OCI-LY3 (cell line): ENCODE measurements around the gene ATP10A.

Source experiments
- H2AFZ ChIP-seq: fragments of 200-600, 300-600 bp; shearing (Covaris generic); 2 replicates; pipeline ENCODE4 v1.6.0; 2014; ENCODE audit warnings: antibody characterized with exemption, low read depth, low read length
- H3K27ac ChIP-seq: fragments of 200-600, 300-600 bp; sonication (generic); 2 replicates; pipeline ENCODE4 v1.5.1; 2014; ENCODE audit warnings: mild to moderate bottlenecking, low read length, moderate library complexity, mixed read lengths
- H3K27me3 ChIP-seq: fragments of 200-600, 300-600 bp; sonication (generic); 2 replicates; pipeline ENCODE4 v1.6.1; 2014; ENCODE audit warnings: low read depth, low read length, mixed read lengths
- H3K36me3 ChIP-seq: fragments of 200-600, 300-600 bp; sonication (generic); replicated peaks from 2 replicates; pipeline ENCODE3; 2014; ENCODE audit warnings: low read depth, low read length, mixed read lengths
- H3K4me1 ChIP-seq: fragments of 300-600, 200-600 bp; sonication (generic); 2 replicates; pipeline ENCODE4 v1.6.1; 2014; ENCODE audit warnings: low read length, mixed read lengths
- H3K4me2 ChIP-seq: fragments of 200-600, 300-600 bp; sonication (generic); 2 replicates; pipeline ENCODE4 v1.6.1; 2014; ENCODE audit warnings: low read length, mixed read lengths
- H3K4me3 ChIP-seq: fragments of 300-600, 200-600 bp; sonication (generic); 2 replicates; pipeline ENCODE4 v1.5.1; 2014; ENCODE audit warnings: antibody characterized with exemption, mild to moderate bottlenecking, low read length, moderate library complexity
- H3K79me2 ChIP-seq: fragments of 300-600, 200-600 bp; shearing (Covaris generic); 2 replicates; pipeline ENCODE4 v1.6.1; 2014; ENCODE audit warnings: mild to moderate bottlenecking, low read length, mixed read lengths
- H3K9ac ChIP-seq: fragments of 300-600, 200-600 bp; shearing (Covaris generic); 2 replicates; pipeline ENCODE4 v1.6.0; 2014; ENCODE audit warnings: mild to moderate bottlenecking, low read length, moderate library complexity
- H3K9me3 ChIP-seq: fragments of 200-600, 300-600 bp; shearing (Covaris generic); 2 replicates; pipeline ENCODE4 v1.6.1; 2014; ENCODE audit warnings: low read length, mixed read lengths; ENCODE audit not compliant: insufficient read depth
- H4K20me1 ChIP-seq: fragments of 200-600, 300-600 bp; sonication (generic); 2 replicates; pipeline ENCODE4 v1.6.1; 2016; ENCODE audit warnings: low read length, mixed read lengths; ENCODE audit not compliant: insufficient read depth
- EZH2phosphoT487 ChIP-seq: fragments of 200-600 bp; shearing (Covaris generic); IDR thresholded peaks from 2 replicates; pipeline ENCODE4 v1.6.1; 2018; ENCODE audit warnings: antibody characterized with exemption, mixed run types, low read depth
- TF ChIP-seq, protein P1 (sequence below): fragments of 200-600, 300-600 bp; sonication (generic); IDR thresholded peaks from 2 replicates; pipeline ENCODE4 v1.5.1; 2014; ENCODE audit warnings: antibody characterized with exemption, low read length, low read depth

Gene ATP10A

DNA sequence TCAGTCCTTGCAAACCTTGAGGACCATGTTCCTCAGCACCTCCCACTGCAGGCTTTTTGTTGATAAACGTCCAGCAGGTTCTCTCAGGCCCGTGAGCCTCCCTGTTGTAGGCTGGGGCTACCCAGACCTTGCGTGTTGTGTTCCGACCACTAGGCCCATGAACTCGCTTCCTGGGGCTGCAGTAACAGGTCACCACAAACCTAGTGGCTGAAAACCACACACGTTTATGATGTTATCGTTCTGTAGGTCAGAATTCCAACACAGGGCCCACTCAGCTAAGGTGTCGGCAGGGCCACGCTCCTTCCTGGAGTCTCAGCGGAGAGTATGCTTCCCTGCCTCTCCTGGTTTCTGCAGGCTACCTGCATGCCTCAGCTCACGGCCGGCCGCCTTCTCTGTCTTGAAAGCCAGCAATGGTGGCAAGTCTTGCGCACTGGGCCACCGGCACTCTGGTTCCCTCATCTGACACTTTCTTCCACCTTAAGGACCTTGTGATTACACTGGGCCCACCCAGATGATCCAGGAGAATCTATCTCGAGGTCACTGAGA is 60.8 kb downstream of the ATP10A start:
- Histone ChIP-seq H3K9ac (no peak overlapping the region), H3K4me2 (no peak overlapping the region), H3K4me3 (no peak overlapping the region), H3K79me2 (no peaks in the 10 kb centered on the region), H3K4me1 (no peaks in the 10 kb centered on the region), H3K27me3 (no peaks in the 10 kb centered on the region), H3K36me3 (no peaks in the 10 kb centered on the region), H2AFZ (no peak overlapping the region), H3K27ac (no peak overlapping the region), H3K9me3 (no peaks in the 10 kb centered on the region), H4K20me1 (no peaks in the 10 kb centered on the region)
- TF ChIP-seq EZH2phosphoT487 = no peak
- TF ChIP-seq, protein P1, sequence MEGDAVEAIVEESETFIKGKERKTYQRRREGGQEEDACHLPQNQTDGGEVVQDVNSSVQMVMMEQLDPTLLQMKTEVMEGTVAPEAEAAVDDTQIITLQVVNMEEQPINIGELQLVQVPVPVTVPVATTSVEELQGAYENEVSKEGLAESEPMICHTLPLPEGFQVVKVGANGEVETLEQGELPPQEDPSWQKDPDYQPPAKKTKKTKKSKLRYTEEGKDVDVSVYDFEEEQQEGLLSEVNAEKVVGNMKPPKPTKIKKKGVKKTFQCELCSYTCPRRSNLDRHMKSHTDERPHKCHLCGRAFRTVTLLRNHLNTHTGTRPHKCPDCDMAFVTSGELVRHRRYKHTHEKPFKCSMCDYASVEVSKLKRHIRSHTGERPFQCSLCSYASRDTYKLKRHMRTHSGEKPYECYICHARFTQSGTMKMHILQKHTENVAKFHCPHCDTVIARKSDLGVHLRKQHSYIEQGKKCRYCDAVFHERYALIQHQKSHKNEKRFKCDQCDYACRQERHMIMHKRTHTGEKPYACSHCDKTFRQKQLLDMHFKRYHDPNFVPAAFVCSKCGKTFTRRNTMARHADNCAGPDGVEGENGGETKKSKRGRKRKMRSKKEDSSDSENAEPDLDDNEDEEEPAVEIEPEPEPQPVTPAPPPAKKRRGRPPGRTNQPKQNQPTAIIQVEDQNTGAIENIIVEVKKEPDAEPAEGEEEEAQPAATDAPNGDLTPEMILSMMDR = no peak

DNA sequence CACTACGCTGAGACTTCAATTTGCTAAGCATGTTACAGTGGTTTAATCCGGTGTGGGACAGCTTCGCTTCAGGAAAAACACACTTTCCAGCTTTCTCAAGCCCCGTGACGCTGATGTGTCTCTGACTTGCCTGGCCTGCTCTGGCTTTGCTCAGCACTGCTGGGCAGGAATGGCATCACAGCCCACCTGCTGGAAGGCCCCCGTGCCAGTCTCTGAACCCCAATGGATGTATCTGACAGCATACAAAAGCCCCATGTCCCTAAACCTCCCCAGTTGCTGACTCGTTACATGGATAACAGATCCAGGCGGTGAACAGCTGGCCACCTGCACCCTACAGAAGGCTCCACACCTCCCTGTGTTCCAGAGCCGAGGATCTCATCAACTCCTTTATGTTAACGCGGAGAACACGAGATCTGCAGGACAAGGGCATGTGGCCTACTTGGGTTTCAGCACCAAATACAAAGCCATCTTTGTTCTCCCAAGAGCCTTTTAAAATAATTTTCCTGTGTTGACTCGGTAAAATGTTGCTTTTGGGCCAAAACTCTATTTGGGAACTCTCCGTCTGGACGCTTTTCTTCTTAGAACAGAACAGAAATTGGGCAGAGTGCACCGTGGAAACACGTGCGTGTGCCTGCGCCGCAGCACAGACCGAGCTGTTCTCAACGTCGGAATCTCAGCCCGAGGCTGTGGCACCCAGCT is 61.4 kb downstream of the ATP10A start:
- H3K4me2 ChIP-seq = no peak overlapping the region
- H3K79me2 ChIP-seq = no peaks in the 10 kb centered on the region
- no peaks in the 10 kb centered on the region for H3K4me1 ChIP-seq
- no peaks in the 10 kb centered on the region for H3K36me3 ChIP-seq
- H3K4me3 ChIP-seq = no peak overlapping the region
- no peak overlapping the region for H3K27ac ChIP-seq
- H3K27me3 ChIP-seq = no peaks in the 10 kb centered on the region
- no peaks in the 10 kb centered on the region for H4K20me1 ChIP-seq
- no peaks in the 10 kb centered on the region for H3K9me3 ChIP-seq
- TF ChIP-seq, protein P1 = no peak
- TF ChIP-seq EZH2phosphoT487 = no peak
- no peak overlapping the region for H2AFZ ChIP-seq
- H3K9ac ChIP-seq = no peak overlapping the region

DNA sequence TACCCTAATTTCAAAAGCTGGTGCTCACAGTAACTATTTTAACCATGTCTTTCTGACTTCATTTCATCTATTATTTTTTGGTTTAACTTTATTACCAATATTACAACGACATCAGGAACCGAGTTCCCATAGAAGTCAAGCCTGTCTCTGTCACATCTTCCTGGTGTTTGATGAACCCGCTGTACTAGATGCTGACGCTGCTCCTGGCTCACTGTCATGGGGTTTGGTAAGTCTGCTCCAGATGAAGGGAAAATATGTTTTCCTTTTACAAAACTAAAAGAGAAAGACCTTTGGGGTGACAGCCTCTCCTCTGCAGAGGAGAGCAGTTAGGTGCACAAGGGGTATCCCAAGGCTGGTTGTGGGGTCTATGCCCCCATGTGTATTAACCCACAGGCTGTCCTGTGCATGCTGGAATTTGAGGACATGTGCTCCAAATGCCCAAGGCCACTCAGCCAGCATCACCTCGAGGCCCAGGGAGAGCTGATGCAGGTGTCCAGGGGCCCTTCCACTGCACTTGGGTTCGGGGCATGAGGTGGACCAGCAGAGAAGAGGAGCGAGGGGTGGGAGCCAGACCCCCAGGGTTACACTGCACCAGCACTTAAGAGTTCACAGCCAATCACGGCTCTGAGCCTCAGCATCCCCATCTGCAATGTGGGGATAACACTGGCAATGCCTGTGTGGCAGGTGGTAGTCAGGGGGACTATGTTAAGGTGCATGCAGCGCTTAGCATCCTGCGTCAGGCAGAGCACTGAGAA is 62.2 kb downstream of the ATP10A start:
- Histone ChIP-seq H3K4me3 (no peak overlapping the region), H3K9ac (no peak overlapping the region), H2AFZ (no peak overlapping the region), H3K36me3 (no peaks in the 10 kb centered on the region), H3K9me3 (no peaks in the 10 kb centered on the region), H3K4me1 (no peaks in the 10 kb centered on the region), H3K4me2 (no peak overlapping the region), H3K27me3 (no peaks in the 10 kb centered on the region), H3K27ac (no peak overlapping the region), H4K20me1 (no peaks in the 10 kb centered on the region), H3K79me2 (no peaks in the 10 kb centered on the region)
- TF ChIP-seq, protein P1 = no peak
- TF ChIP-seq EZH2phosphoT487 = no peak

DNA sequence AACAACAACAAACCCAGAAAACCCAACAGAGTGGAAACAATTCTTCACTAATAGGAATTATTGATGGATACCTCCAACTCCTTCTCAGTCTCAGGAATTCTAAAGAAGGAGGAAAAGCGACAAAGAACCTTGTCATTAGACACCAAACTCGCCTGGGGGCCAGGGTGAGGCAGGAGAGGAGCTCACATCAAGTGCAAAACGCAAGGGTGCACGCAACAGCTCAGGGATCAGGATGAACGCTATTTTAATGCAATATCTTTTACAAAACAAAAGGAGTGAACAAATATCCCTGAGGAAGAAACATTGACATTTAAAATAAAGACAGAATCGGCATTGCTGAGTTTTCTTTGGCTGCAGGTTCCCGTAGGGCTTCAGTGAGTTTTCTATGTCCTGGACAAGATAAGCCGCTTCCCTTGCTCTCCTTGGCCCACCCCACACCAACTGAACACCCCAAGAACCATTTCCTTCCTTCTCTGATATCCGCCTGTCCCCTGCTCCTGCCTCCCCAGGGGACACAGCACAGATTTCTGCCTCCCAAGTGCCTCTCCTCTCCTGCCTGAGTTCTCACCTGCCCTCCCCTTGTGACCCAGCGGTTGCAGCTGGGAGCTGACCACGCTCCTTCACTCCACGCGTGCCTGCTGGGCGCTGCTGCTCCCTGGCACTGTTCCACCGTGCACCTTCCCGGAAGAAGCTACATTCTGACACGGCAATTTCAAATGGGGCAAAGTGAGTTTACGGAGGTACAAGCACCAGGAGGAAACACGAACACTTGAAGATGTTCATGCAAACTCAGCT is 63.0 kb downstream of the ATP10A start:
- Histone ChIP-seq H4K20me1 (no peaks in the 10 kb centered on the region), H3K27me3 (no peaks in the 10 kb centered on the region), H3K9ac (no peak overlapping the region), H3K9me3 (no peaks in the 10 kb centered on the region), H3K79me2 (no peaks in the 10 kb centered on the region), H3K36me3 (no peaks in the 10 kb centered on the region), H3K4me2 (no peak overlapping the region), H3K27ac (no peak overlapping the region), H3K4me1 (no peaks in the 10 kb centered on the region), H3K4me3 (no peak overlapping the region), H2AFZ (no peak overlapping the region)
- TF ChIP-seq, protein P1 = no peak
- TF ChIP-seq EZH2phosphoT487 = no peak
